DND-41 (cell line): ENCODE results near the gene GDF11.

Experiments used
- ATAC-seq: fragments of 200-7000 bp; cut with Tn5 transposase; 3 replicates; pipeline ENCODE4 v1.9.1; 2021; ENCODE audit warnings: low read depth; ENCODE audit not compliant: insufficient read depth
- DNase-seq: peaks from one replicate; pipeline ENCODE4 v3.0.0-alpha.2; 2020
- H2AFZ ChIP-seq: 2 replicates; pipeline ENCODE4 v1.6.0; 2012; ENCODE audit warnings: low read depth, low read length
- H3K27ac ChIP-seq: 2 replicates; pipeline ENCODE4 v1.5.1; 2012; ENCODE audit warnings: low read length, inconsistent platforms
- H3K27me3 ChIP-seq: fragments of 200-600 bp; sonication (generic); 2 replicates; pipeline ENCODE4 v1.6.0; 2012; ENCODE audit warnings: low read length, mild to moderate bottlenecking, inconsistent platforms; ENCODE audit not compliant: insufficient read depth, poor library complexity
- H3K36me3 ChIP-seq: 2 replicates; pipeline ENCODE4 v1.5.1; 2012; ENCODE audit warnings: low read length, inconsistent platforms; ENCODE audit not compliant: insufficient read depth
- H3K4me1 ChIP-seq: 2 replicates; pipeline ENCODE4 v1.5.1; 2012; ENCODE audit warnings: mild to moderate bottlenecking, low read length; ENCODE audit not compliant: insufficient read depth
- H3K4me2 ChIP-seq: 2 replicates; pipeline ENCODE4 v1.6.0; 2012; ENCODE audit warnings: mild to moderate bottlenecking, moderate library complexity, low read length, inconsistent platforms; ENCODE audit not compliant: insufficient read depth
- H3K4me3 ChIP-seq, 2 experiments: fragments of 200-600 bp in 1 of 2; shearing (Covaris generic) in 1 of 2; 2 replicates each; pipeline ENCODE4 v1.5.1; 2012 to 2016; ENCODE audit warnings: inconsistent platforms in 2 of 2, low read length in 2 of 2, mild to moderate bottlenecking in 2 of 2, low read depth in 1 of 2, moderate library complexity in 1 of 2
- H3K79me2 ChIP-seq: 2 replicates; pipeline ENCODE4 v1.6.0; 2012; ENCODE audit warnings: low read length, inconsistent platforms; ENCODE audit not compliant: insufficient read depth
- H3K9ac ChIP-seq: 2 replicates; pipeline ENCODE4 v1.6.0; 2012; ENCODE audit warnings: low read depth, mild to moderate bottlenecking, inconsistent platforms, low read length, moderate library complexity
- H3K9me3 ChIP-seq: 2 replicates; pipeline ENCODE4 v1.5.1; 2012; ENCODE audit warnings: low read length, moderate library complexity, mild to moderate bottlenecking, inconsistent platforms; ENCODE audit not compliant: insufficient read depth, severe bottlenecking
- H4K20me1 ChIP-seq: 2 replicates; pipeline ENCODE4 v1.6.0; 2012; ENCODE audit warnings: low read length; ENCODE audit not compliant: insufficient read depth
- CTCF ChIP-seq: IDR thresholded peaks from 2 replicates; pipeline ENCODE4 v1.5.1; 2012; ENCODE audit warnings: borderline replicate concordance, low read length, moderate library complexity, mild to moderate bottlenecking; ENCODE audit not compliant: poor library complexity, severe bottlenecking; ENCODE audit errors: extremely low read depth
- EZH2 ChIP-seq: IDR thresholded peaks from 3 replicates; pipeline ENCODE4 v1.6.1; 2012; ENCODE audit warnings: borderline replicate concordance, low read depth, mild to moderate bottlenecking, moderate library complexity, low read length, inconsistent platforms; ENCODE audit not compliant: severe bottlenecking

GDF11 gene

DNA sequence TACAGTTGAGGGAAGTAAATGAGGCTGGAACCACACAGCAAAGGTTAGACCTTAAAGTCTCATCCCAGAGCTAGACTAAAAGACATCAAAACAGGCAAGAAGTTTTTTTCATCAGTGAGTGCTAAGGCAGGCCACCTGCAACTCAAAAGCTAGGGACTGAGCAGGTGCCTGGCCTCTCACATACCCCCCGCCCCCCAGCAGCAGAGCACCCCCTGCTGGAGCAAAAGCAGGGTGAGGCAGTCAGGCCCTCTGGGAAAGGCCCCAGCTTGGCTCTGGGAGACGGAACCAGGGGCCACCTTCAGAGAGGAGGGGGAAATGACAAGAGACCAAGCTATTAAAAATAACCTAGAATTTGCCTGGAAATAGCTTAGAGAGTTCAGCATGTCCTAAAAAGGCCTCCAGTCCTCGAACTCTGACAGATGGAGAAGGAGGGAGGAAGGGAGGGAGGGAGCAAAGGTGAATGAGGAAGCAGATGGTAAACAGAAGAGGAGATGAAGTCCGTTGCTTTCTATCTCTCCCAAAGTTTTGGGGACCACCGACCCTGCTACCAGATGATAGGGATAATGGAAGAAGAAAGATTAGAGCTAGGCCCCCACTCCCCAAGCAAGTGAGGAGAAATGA lies 37.0 kb upstream of the GDF11 start:
- H3K79me2 ChIP-seq = no peaks in the 10 kb centered on the region
- no peaks in the 10 kb centered on the region for H4K20me1 ChIP-seq
- H3K4me1 ChIP-seq = peaks cover 9% of the 10 kb centered on the region
- ATAC-seq = peak; percentile 58; the same call in 2 of the 3 replicates
- no peak overlapping the region for H3K27ac ChIP-seq
- no peaks in the 10 kb centered on the region for H3K36me3 ChIP-seq
- no peak overlapping the region for H3K9ac ChIP-seq
- peaks cover 40% of the 10 kb centered on the region for H3K27me3 ChIP-seq
- H3K4me2 ChIP-seq = no peak overlapping the region
- H3K4me3 ChIP-seq = no peak overlapping the region
- peak; percentile 48 for TF ChIP-seq CTCF
- TF ChIP-seq EZH2 = no peak
- H2AFZ ChIP-seq = no peak overlapping the region
- DNase-seq = no peak
- no peaks in the 10 kb centered on the region for H3K9me3 ChIP-seq

- no peak overlapping the region for H3K4me3 ChIP-seq
- H3K9me3 ChIP-seq = no peaks in the 10 kb centered on the region
- ATAC-seq (no peak), DNase-seq (no peak)
- peaks cover 9% of the 10 kb centered on the region for H3K4me1 ChIP-seq
- no peak overlapping the region for H3K9ac ChIP-seq
- H2AFZ ChIP-seq = no peak overlapping the region
- H3K27ac ChIP-seq = no peak overlapping the region
- H3K27me3 ChIP-seq = peaks cover 40% of the 10 kb centered on the region
- no peaks in the 10 kb centered on the region for H3K79me2 ChIP-seq
- no peak for TF ChIP-seq EZH2
- TF ChIP-seq CTCF = no peak
- H4K20me1 ChIP-seq = no peaks in the 10 kb centered on the region
- H3K36me3 ChIP-seq = no peaks in the 10 kb centered on the region
- no peak overlapping the region for H3K4me2 ChIP-seq
Observed at GRCh38 chr12:55706568-55707218, 36.2 kb upstream of the GDF11 start.

GRCh38 chr12:55707219-55707671 lies 35.7 kb upstream of the GDF11 start:
- Histone ChIP-seq H2AFZ (no peak overlapping the region), H3K4me1 (peaks cover 9% of the 10 kb centered on the region), H3K36me3 (no peaks in the 10 kb centered on the region), H4K20me1 (no peaks in the 10 kb centered on the region), H3K27ac (no peak overlapping the region), H3K4me3 (no peak overlapping the region), H3K9me3 (no peaks in the 10 kb centered on the region), H3K4me2 (peak overlapping the region; percentile 43), H3K79me2 (no peaks in the 10 kb centered on the region), H3K27me3 (peaks cover 40% of the 10 kb centered on the region), H3K9ac (no peak overlapping the region)
- ATAC-seq (0 out of 3 replicates have a peak, but pooled peaks have one; percentile 11), DNase-seq (no peak)
- TF ChIP-seq EZH2 (no peak), CTCF (no peak)
